ENCODE results near the gene ZNRD2. TPM values are rescaled to one million over a fixed set of nuclear protein-coding genes. Genes with fewer than 3 reads are reported as not detected.

ZNRD2 gene
- total and polyA plus RNA-seq, 2 of the 8 experiments (the other 6 are each of a cell fraction or from before 2014, with no cell fraction given): 53.4 to 125 TPM

DNA sequence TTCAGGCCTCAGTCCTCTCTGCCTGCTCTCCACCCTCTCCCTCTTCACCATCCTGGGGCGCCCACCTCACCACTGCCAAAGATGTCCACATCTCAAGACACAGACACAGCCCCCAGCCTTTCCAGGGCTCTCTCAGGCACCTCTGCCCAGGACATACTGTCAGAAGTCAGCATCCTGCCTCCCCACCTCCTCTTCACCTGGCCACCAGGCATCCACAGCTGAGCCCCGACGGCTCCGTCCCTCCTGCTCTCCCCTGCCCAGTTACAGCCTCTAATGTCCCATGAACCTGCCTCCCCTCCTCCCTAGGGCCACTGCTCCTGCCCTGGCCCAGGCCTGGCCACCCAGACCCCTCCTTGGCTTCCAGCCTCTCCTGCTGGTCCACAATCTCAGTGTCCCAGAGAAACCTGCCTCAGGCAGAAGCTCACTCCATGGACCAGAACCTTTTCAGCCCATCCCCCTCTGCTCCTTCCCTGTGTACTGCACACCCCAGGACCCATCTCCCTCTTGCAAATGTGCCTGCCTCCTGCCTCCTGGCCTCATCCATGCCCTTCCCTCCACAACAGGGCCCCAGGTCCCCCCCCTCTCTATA is 15.3 kb upstream of the ZNRD2 start:
- Histone ChIP-seq H2BK120ac (replicated peaks; ENCODE audit: low read depth, low read length) (no peak overlapping the region), H3K23ac (ENCODE audit: insufficient read length) (no peak overlapping the region), H3K79me2 (ENCODE audit: control insufficient read depth in 1 of 2, insufficient read depth in 2 of 2, low read length in 2 of 2) (no peaks in the 10 kb centered on the region), H3K23me2 (ENCODE audit: low read depth, low read length) (peaks cover 10% of the 10 kb centered on the region; the same call in 1 of the 2 replicates), H3K4ac (replicated peaks; ENCODE audit: insufficient read length, low read depth, low read length) (no peak overlapping the region), H3K4me1 (replicated peaks in 1 of 4; ENCODE audit: control insufficient read depth in 3 of 4, insufficient read depth in 4 of 4, low read length in 3 of 4) (peaks cover 0 to 49% (median 36%) of the 10 kb centered on the region in 4 experiments; a peak in 6 of 7 replicates), H3K9ac (replicated peaks in 1 of 4; ENCODE audit: extremely low read depth in 1 of 4, low read depth in 3 of 4, low read length in 3 of 4) (no peak overlapping the region), H2AFZ (ENCODE audit: low read length) (no peak overlapping the region), H3K14ac (ENCODE audit: insufficient read length) (no peak overlapping the region), H3K56ac (replicated peaks; ENCODE audit: insufficient read length, low read depth, low read length) (no peak overlapping the region), H3K27ac (ENCODE audit: low read depth, low read length) (no peak overlapping the region), H2AK5ac (ENCODE audit: low read depth, low read length) (peak overlapping the region; percentile 60; the same call in 1 of the 2 replicates), H4K20me1 (replicated peaks in 1 of 2; ENCODE audit: control insufficient read depth in 1 of 2, insufficient read depth in 2 of 2, low read length in 2 of 2) (peaks cover 0 to 2% of the 10 kb centered on the region in 2 experiments), H2BK12ac (ENCODE audit: low read depth, low read length) (peak overlapping the region; percentile 87; the same call in 1 of the 2 replicates), H3K4me2 (ENCODE audit: insufficient read depth in 1 of 2, low read depth in 2 of 2, low read length in 2 of 2) (no peak overlapping the region; a peak in 1 of 4 replicates), H3K27me3 (replicated peaks in 1 of 4; ENCODE audit: control insufficient read depth in 3 of 4, extremely low read depth in 1 of 4, insufficient read depth in 3 of 4, low read length in 3 of 4) (peaks cover 0 to 29% (median 21%) of the 10 kb centered on the region in 4 experiments; a peak in 5 of 7 replicates), H4K8ac (ENCODE audit: extremely low read depth, insufficient read depth, low read length) (no peak overlapping the region), H3K9me3 (ENCODE audit: insufficient read depth in 2 of 2, low read depth in 1 of 2, low read length in 1 of 2) (no peaks in the 10 kb centered on the region), H3K4me3 (ENCODE audit: extremely low read depth in 1 of 4, insufficient read depth in 2 of 4, low read depth in 3 of 4, low read length in 4 of 4) (no peak overlapping the region), H3K79me1 (ENCODE audit: low read depth, low read length) (no peaks in the 10 kb centered on the region), H4K5ac (ENCODE audit: insufficient read length, low read depth, low read length) (no peak overlapping the region), H4K91ac (replicated peaks; ENCODE audit: insufficient read length, low read length) (peak overlapping the region; percentile 23), H2BK20ac (ENCODE audit: low read length) (no peak overlapping the region), H3K36me3 (ENCODE audit: control insufficient read depth in 2 of 4, insufficient read depth in 4 of 4, low read length in 3 of 4) (no peaks in the 10 kb centered on the region), H2BK15ac (ENCODE audit: low read length) (peak overlapping the region; percentile 98; the same call in 1 of the 2 replicates), H2BK5ac (ENCODE audit: low read depth, low read length) (no peak overlapping the region), H3K18ac (ENCODE audit: extremely low read depth, low read length) (no peak overlapping the region; the same call in 1 of the 2 replicates)
- CTCF ChIA-PET (ENCODE audit: partially characterized antibody): interaction anchor here (1.0 to 6.9 kb wide), 5 partner anchors 10 to 59 kb away, joined by 3 to 78 read pairs (median 4); partner anchors contain the start of genes FAM89B and MAP3K11
- TF ChIP-seq EZH2 (IDR thresholded peaks at IDR 0.05; ENCODE audit: low read depth, low read length, severe bottlenecking): no peak
- 80% methylated on average over 4 of the region's 4 CpGs; no CpG with 5 or more reads in 1 of the 2 experiments for WGBS, 2 experiments (ENCODE audit: extremely low coverage in 1 of 2, insufficient coverage in 1 of 2, insufficient read length in 1 of 2, insufficient replicate concordance in 2 of 2, low coverage in 1 of 2, low lambda C conversion rate in 2 of 2, missing lambda C conversion rate in 1 of 2)
- FAIRE-seq (no peak), DNase-seq (ENCODE audit: low read depth in 1 of 2, low spot score in 2 of 2) (no peak)
- POLR2A ChIA-PET (ENCODE audit: partially characterized antibody): interaction anchor here (1.0 to 1.2 kb wide), 3 partner anchors 16 to 22 kb away, joined by 3 read pairs; no protein-coding TSS in a partner anchor
